ENCODE results near the gene TRAK1.

The TRAK1 gene

GRCh38 chr3:42250761-42251160 lies 159.6 kb downstream of the TRAK1 start:
- no peak for DNase-seq (ENCODE audit: low read depth in 1 of 2, low spot score in 1 of 2)
- Histone ChIP-seq H3K27me3 (ENCODE audit: insufficient read depth, poor library complexity, severe bottlenecking) (peaks cover 6% of the 10 kb centered on the region), H3K4me3 (replicated peaks; ENCODE audit: insufficient read depth, low read length) (no peak overlapping the region), H3K27ac (replicated peaks) (no peak overlapping the region)
- TF ChIP-seq SPI1 (IDR thresholded peaks at IDR 0.05; ENCODE audit: borderline replicate concordance, low read depth) (no peak), CTCF (IDR thresholded peaks at IDR 0.05; ENCODE audit: insufficient read depth, low read length) (no peak), POLR2AphosphoS5 (IDR thresholded peaks at IDR 0.05; ENCODE audit: low read depth) (no peak), REST (IDR thresholded peaks at IDR 0.05; ENCODE audit: insufficient replicate concordance, low read depth) (no peak), GABPA (IDR thresholded peaks at IDR 0.05; ENCODE audit: low read depth) (no peak)

GRCh38 chr3:42254566-42254965 lies 163.4 kb downstream of the TRAK1 start:
- no peak for DNase-seq (ENCODE audit: low read depth in 1 of 2, low spot score in 1 of 2)
- peaks cover 9% of the 10 kb centered on the region for H3K27me3 ChIP-seq (ENCODE audit: insufficient read depth, poor library complexity, severe bottlenecking)
- no peak overlapping the region for H3K4me3 ChIP-seq (replicated peaks; ENCODE audit: insufficient read depth, low read length)
- no peak for TF ChIP-seq POLR2AphosphoS5 (IDR thresholded peaks at IDR 0.05; ENCODE audit: low read depth)
- TF ChIP-seq SPI1 (IDR thresholded peaks at IDR 0.05; ENCODE audit: borderline replicate concordance, low read depth) = no peak
- no peak for TF ChIP-seq GABPA (IDR thresholded peaks at IDR 0.05; ENCODE audit: low read depth)
- no peak for TF ChIP-seq CTCF (IDR thresholded peaks at IDR 0.05; ENCODE audit: insufficient read depth, low read length)
- no peak for TF ChIP-seq REST (IDR thresholded peaks at IDR 0.05; ENCODE audit: insufficient replicate concordance, low read depth)
- H3K27ac ChIP-seq (replicated peaks) = no peak overlapping the region

GRCh38 chr3:42256135-42256819 lies 165.1 kb downstream of the TRAK1 start:
- H3K4me3 ChIP-seq (replicated peaks; ENCODE audit: insufficient read depth, low read length) = no peak overlapping the region
- H3K27ac ChIP-seq (replicated peaks) = no peak overlapping the region
- no peak for TF ChIP-seq POLR2AphosphoS5 (IDR thresholded peaks at IDR 0.05; ENCODE audit: low read depth)
- TF ChIP-seq CTCF (IDR thresholded peaks at IDR 0.05; ENCODE audit: insufficient read depth, low read length) = no peak
- TF ChIP-seq GABPA (IDR thresholded peaks at IDR 0.05; ENCODE audit: low read depth) = no peak
- no peak for TF ChIP-seq SPI1 (IDR thresholded peaks at IDR 0.05; ENCODE audit: borderline replicate concordance, low read depth)
- no peak for TF ChIP-seq REST (IDR thresholded peaks at IDR 0.05; ENCODE audit: insufficient replicate concordance, low read depth)
- H3K27me3 ChIP-seq (ENCODE audit: insufficient read depth, poor library complexity, severe bottlenecking) = peaks cover 11% of the 10 kb centered on the region
- no peak for DNase-seq (ENCODE audit: low read depth in 1 of 2, low spot score in 1 of 2)
